H4 (cell line): Measurements from ENCODE around the gene SLTM. TPM values are rescaled to one million over a fixed set of nuclear protein-coding genes. Genes with fewer than 3 reads are reported as not detected.
"Not testable (repeated sequence)": the region's sequence is repeated elsewhere in the genome, so short reads cannot be mapped to it uniquely, and the experiment has no call there.

Experiments used
- DNase-seq: peaks from one replicate; pipeline ENCODE4 v3.0.0-alpha.2; 2015; ENCODE audit warnings: low spot score
- total RNA-seq: library from RNA; depleted of rRNA; stranded (reverse); fragments of >200 nt; shearing (Covaris generic); gene quantifications from 2 replicates; pipeline ENCODE4 v1.2.3, GENCODE V29; 2014

The SLTM gene
- total RNA-seq, 1 experiment from 2014 or later = 49.1 TPM

GRCh38 chr15:58876306-58877106, 57.0 kb downstream of the SLTM start:
- no peak for DNase-seq

- DNase-seq = no peak
Measured at GRCh38 chr15:58875343-58875742, 58.1 kb downstream of the SLTM start.

GRCh38 chr15:58873267-58873666, 60.2 kb downstream of the SLTM start:
- no peak for DNase-seq

- DNase-seq = no peak
Measured at GRCh38 chr15:58870451-58870850, 63.0 kb downstream of the SLTM start.

DNA sequence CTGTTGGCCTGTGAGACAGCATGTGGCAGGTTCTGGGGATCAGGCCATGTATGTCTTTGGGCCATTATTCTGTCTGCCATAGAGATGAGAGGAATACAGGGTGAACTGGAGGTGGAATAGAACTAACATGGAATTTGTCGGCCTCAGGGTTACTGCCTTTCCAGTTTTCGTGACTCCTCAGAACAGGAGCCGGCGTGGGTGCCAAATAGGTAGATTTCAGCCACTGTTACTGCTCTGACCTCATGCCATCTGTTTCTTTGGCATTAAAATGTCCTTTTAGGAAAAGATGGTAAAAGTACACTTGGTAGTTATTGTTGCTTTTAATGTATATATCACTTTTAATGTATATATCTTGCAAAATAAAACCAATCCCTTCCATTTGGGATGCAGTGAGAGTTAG, 65.6 kb downstream of the SLTM start:
- no peak for DNase-seq

GRCh38 chr15:58865425-58865880, 68.0 kb downstream of the SLTM start:
- DNase-seq = no peak

DNA sequence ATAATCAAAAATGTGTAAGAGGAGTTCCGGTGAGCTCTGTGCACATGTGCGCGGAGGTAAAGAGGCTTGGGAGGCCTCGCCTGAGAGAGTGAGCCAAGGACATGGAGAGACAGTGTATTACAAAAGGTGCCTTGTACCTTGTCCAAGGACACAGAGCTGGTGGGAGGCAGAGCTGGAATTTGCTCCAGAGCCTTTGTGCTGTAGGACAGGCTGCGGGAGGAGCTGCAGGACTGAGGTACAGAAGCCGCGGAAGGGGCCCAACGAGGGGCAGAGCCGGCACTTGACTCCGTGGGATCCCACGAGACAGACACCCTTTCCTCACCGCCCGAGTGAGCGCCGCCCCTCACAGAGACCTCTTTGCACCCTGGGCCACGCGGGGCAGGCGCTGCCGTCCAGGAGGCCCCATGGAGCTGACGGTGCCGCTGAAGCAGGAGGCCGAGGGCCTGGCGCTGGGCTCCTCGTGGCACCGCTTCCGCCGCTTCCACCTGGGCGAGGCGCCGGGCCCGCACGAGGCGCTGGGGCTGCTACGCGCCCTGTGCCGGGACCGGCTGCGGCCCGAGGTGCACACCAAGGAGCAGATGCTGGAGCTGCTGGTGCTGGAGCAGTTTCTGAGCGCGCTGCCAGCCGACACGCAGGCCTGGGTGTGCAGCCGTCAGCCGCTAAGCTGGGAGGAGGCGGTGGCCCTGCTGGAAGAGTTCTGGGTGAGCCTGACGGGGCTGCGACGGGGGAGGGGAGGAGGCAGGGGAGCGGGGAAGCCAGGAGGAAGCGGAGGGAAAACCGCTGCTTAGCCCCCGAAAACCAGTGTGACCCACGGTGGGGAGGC, 68.7 kb downstream of the SLTM start:
- DNase-seq = no peak

- no peak for DNase-seq
Measured at GRCh38 chr15:58862326-58862725, 71.2 kb downstream of the SLTM start.

- not testable (repeated sequence) for DNase-seq
Measured at GRCh38 chr15:58856621-58857020, 76.9 kb downstream of the SLTM start.

- no peak for DNase-seq
Measured at GRCh38 chr15:58856086-58856485, 77.4 kb downstream of the SLTM start.

GRCh38 chr15:58854593-58854992, 78.9 kb downstream of the SLTM start:
- DNase-seq = no peak

DNA sequence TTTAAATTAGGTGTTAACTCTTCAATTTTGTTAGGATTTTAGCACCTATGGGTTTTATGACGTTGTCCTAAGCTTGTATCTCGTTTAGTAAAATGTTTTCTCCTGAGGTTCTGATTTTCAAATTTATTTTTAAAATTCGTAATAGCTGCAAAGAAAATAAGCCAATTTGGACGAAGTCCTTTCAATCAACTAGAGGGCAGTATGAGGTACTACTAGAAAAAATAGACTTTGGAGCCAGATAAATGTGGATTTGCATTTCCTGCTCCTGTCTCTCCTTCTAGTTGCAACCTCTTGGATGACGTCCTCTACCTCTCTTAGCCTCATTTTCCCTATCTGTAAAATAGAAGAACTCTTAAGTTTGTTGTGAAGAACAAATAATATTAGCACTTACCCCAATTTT, 81.1 kb downstream of the SLTM start:
- DNase-seq = no peak

DNA sequence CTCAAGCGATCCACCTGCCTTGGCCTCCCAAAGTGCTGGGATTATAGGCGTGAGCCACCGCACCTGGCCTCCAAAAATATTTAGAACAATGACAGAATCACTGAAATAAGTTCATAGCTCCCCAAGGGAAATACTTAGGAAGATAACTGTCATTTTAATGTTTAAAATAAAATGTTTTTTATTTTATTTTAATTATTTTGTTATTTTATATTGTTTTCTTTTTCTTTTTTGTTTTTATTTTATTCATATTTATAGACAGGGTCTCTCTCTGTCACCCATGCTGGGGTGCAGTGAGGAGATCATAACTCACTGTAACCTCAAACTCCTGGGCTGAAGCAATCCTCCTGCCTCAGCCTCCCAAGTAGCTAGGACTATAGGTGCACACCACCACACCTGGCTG, 82.3 kb downstream of the SLTM start:
- DNase-seq = not testable (repeated sequence)

DNA sequence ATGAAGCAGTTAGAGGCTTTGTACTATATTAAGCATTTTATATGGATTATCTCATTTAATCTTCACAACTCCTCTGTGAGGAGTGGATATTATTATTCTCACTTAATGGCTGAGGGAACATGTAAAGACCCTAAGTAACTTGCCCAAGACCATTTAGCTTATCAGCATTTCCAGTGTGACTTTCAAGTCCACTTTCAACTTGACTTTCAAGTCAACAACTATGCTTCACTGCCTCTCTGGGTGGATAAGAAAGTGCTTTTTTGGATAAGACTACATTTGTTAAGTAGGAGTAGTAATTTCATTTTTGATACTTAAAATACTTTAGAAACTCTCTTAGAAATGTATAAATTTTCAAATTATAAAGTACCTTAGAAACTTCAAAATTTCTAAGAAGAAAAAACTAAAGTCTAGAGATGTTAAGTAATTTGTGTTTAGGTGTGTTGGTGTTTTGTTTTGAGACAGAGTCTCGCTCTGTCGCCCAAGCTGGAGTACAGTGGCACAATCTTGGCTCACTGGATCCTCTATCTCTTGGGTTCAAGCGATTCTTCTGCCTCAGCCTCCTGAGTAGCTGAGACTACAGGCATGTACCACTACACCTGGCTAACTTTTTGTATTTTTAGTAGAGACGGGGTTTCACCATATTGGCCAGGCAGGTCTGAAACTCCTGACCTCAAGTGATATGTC, 90.6 kb downstream of the SLTM start:
- no peak for DNase-seq

DNA sequence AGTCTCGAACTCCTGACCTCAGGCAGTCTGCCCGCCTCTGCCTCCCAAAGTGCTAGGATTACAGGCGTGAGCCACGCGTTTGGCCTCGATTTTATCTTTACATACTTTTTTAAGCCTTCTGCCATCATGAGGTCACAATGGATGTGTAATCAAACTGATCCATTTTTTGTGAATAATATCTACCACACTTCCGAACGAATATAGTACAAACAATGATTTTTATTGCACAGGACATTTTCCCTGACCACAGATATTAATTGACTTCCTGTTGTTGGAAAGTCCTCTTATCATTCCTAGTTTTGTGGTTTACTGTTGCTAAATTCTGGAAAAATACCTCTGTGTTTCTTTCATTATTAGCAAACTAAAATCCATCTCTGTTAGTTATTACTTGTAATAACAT, 93.4 kb downstream of the SLTM start:
- no peak for DNase-seq

DNA sequence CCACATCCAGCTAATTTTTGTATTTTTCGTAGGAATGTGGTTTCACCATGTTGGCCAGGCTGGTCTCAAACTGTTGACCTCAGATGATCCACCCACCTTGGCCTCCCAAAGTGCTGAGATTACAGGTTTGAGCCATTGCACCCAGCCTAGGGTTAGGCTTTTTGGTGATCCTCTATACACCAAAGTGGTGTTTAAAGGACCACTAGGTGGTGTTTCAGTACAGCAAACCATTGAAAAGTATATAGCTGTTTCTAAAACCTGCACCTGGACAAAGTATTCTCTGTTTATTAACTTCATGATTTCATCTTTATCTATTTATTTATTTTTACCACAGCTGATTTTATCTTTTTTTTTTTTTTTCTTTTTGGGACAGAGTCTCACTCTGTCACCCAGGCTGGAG, 94.0 kb downstream of the SLTM start:
- DNase-seq = no peak

DNA sequence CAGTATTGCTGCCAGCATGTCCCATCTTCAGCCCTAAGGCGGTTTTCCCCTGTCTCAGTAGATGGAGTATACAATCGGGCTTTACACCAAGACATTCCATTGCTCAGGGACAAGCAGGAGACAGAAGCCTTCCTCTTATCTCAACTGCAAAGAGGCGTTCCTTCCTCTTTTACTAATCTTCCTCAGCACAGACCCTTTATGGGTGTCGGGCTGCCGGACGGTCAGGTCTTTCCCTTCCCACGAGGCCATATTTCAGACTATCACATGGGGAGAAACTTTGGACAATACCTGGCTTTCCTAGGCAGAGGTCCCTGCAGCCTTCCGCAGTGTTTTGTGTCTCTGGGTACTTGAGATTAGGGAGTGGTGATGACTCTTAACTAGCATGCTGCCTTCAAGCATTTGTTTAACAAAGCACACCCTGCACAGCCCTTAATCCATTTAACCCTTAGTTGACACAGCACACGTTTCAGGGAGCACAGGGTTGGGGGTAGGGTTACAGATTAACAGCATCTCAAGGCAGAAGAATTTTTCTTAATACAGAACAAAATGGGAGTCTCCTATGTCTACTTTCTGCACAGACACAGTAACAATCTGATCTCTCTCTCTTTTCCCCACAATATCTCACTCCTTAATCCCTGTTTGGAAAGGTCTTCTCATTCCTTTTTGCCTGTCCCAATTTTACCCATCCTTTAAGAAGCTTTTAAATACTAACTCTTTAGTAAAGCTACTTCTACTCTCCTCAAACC, 99.6 kb downstream of the SLTM start:
- DNase-seq = not testable (repeated sequence)

GRCh38 chr15:58830556-58830955, 102.9 kb downstream of the SLTM start:
- DNase-seq = no peak
